ENCODE results near the gene SEC14L5. TPM values are rescaled to one million over a fixed set of nuclear protein-coding genes. Genes with fewer than 3 reads are reported as not detected.

The SEC14L5 gene
- total and polyA plus RNA-seq, 10 of the 15 experiments (the other 5 are each of a cell fraction or from before 2014, with no cell fraction given): 0.01 TPM; not detected in 9

GRCh38 chr16:5054876-5055865 is 97.0 kb downstream of the SEC14L5 start:
- Histone ChIP-seq H4K20me1 (ENCODE audit: control insufficient read depth, insufficient read depth) (no peaks in the 10 kb centered on the region), H3K79me2 (ENCODE audit: control insufficient read depth, insufficient read depth, low read length) (no peaks in the 10 kb centered on the region), H3K4me3 (no peak overlapping the region), H3K9me3 (replicated peaks; ENCODE audit: control insufficient read depth, insufficient read depth, low read length) (no peaks in the 10 kb centered on the region), H3K27ac (ENCODE audit: control insufficient read depth, insufficient read depth) (no peak overlapping the region), H3K36me3 (ENCODE audit: control insufficient read depth in 2 of 2, insufficient read depth in 2 of 2, low read length in 1 of 2) (no peaks in the 10 kb centered on the region), H3K27me3 (replicated peaks in 1 of 2; ENCODE audit: control insufficient read depth in 2 of 2, insufficient read depth in 2 of 2, low read length in 1 of 2) (no peaks in the 10 kb centered on the region), H3K4me2 (ENCODE audit: control insufficient read depth, insufficient read depth) (no peak overlapping the region), H2AFZ (ENCODE audit: control insufficient read depth, low read depth, low read length) (no peak overlapping the region), H3K4me1 (ENCODE audit: control insufficient read depth, insufficient read depth, low read length) (no peaks in the 10 kb centered on the region), H3K9ac (ENCODE audit: control insufficient read depth, insufficient read depth, low read length) (no peak overlapping the region)
- intact Hi-C loops (cut with micrococcal nuclease; ENCODE audit: unreplicated experiment): no loop called here
- RAD21 ChIA-PET (ENCODE audit: unreplicated experiment): no interaction called here
- no peak for DNase-seq (ENCODE audit: low read depth, low spot score)
- no peak for ATAC-seq
- no TSS peak for BruUV-seq (replicated peaks)
- CTCF ChIA-PET: interaction anchor here (1.1 to 2.8 kb wide), 3 partner anchors 29 to 37 kb away, joined by 4 to 15 read pairs (median 13); no protein-coding TSS in a partner anchor
- FAIRE-seq: no peak
- TF ChIP-seq YY1 (IDR thresholded peaks at IDR 0.05; ENCODE audit: low read depth, low read length): no peak
- no peak for TF ChIP-seq BACH1 (IDR thresholded peaks at IDR 0.05; ENCODE audit: borderline replicate concordance)
- no peak for TF ChIP-seq EED (IDR thresholded peaks at IDR 0.05; ENCODE audit: low read depth)
- no peak for TF ChIP-seq BCL11A (IDR thresholded peaks at IDR 0.05; ENCODE audit: low read depth, low read length)
- WGBS (ENCODE audit: insufficient coverage, insufficient replicate concordance, low lambda C conversion rate, missing lambda C conversion rate): 56% methylated on average over 16 of the region's 16 CpGs
- SMC1A ChIA-PET (ENCODE audit: uncharacterized antibody, unreplicated experiment): no interaction called here
- POLR2A ChIA-PET: interaction anchor here (0.7 kb wide), 1 partner anchor 10 kb away, joined by 3 read pairs; no protein-coding TSS in a partner anchor
- in situ Hi-C loops (cut with MboI): no loop called here

- RAD21 ChIA-PET (ENCODE audit: unreplicated experiment): interaction anchor here (1.0 to 1.1 kb wide), 3 partner anchors 26 to 77 kb away, joined by 3 to 4 read pairs (median 3); no protein-coding TSS in a partner anchor
- Histone ChIP-seq H3K9me3 (replicated peaks; ENCODE audit: control insufficient read depth, insufficient read depth, low read length) (no peaks in the 10 kb centered on the region), H3K79me2 (ENCODE audit: control insufficient read depth, insufficient read depth, low read length) (no peaks in the 10 kb centered on the region), H3K27ac (ENCODE audit: control insufficient read depth, insufficient read depth) (no peak overlapping the region), H3K4me3 (no peak overlapping the region), H3K36me3 (ENCODE audit: control insufficient read depth in 2 of 2, insufficient read depth in 2 of 2, low read length in 1 of 2) (no peaks in the 10 kb centered on the region), H3K4me2 (ENCODE audit: control insufficient read depth, insufficient read depth) (no peak overlapping the region), H3K27me3 (replicated peaks in 1 of 2; ENCODE audit: control insufficient read depth in 2 of 2, insufficient read depth in 2 of 2, low read length in 1 of 2) (no peaks in the 10 kb centered on the region), H3K9ac (ENCODE audit: control insufficient read depth, insufficient read depth, low read length) (no peak overlapping the region), H4K20me1 (ENCODE audit: control insufficient read depth, insufficient read depth) (no peaks in the 10 kb centered on the region), H2AFZ (ENCODE audit: control insufficient read depth, low read depth, low read length) (no peak overlapping the region), H3K4me1 (ENCODE audit: control insufficient read depth, insufficient read depth, low read length) (no peaks in the 10 kb centered on the region)
- intact Hi-C loops (cut with micrococcal nuclease; ENCODE audit: unreplicated experiment) (loop anchor here (1.0 kb wide), 1 partner anchor 30 kb away; no protein-coding TSS in a partner anchor), in situ Hi-C loops (cut with MboI) (no loop called here)
- DNase-seq (ENCODE audit: low read depth, low spot score) (no peak), ATAC-seq (peak; percentile 97), FAIRE-seq (peak; percentile 81)
- BruUV-seq (replicated peaks): no TSS peak
- POLR2A ChIA-PET: no interaction called here
- WGBS (ENCODE audit: insufficient coverage, insufficient replicate concordance, low lambda C conversion rate, missing lambda C conversion rate): 3% methylated on average over 11 of the region's 11 CpGs
- CTCF ChIA-PET: interaction anchor here (1.0 to 2.8 kb wide), 8 partner anchors 12 to 560 kb away, joined by 3 to 15 read pairs (median 5); no protein-coding TSS in a partner anchor
- SMC1A ChIA-PET (ENCODE audit: uncharacterized antibody, unreplicated experiment): interaction anchor here (0.6 to 1.8 kb wide), 4 partner anchors 28 to 372 kb away, joined by 3 to 4 read pairs (median 4); no protein-coding TSS in a partner anchor
- TF ChIP-seq SMC3 (IDR thresholded peaks at IDR 0.05; ENCODE audit: borderline replicate concordance, low read length): peak; percentile 71
- TF ChIP-seq PAX8 (IDR thresholded peaks at IDR 0.05): no peak
- TF ChIP-seq RAD21 (IDR thresholded peaks at IDR 0.05; ENCODE audit: insufficient read depth, low read depth, low read length): peak; percentile 75
- TF ChIP-seq CTCF (IDR thresholded peaks at IDR 0.05 in 2 of 3, conservative IDR thresholded peaks at IDR 0.05 in 1 of 3; ENCODE audit: control insufficient read depth in 2 of 3, extremely low read depth in 1 of 3, insufficient read depth in 1 of 3, low read depth in 3 of 3, low read length in 3 of 3): peak; percentile 71 to 75 (median 72)
Measured at GRCh38 chr16:5056352-5056751, 98.2 kb downstream of the SEC14L5 start.

Measured in GM12878 (cell line).